Trophoblast cell (in vitro differentiated cells and primary cell): ENCODE data around the gene TCP11.

Experiments used
- DNase-seq, 2 donors: peaks; one replicate each; pipeline ENCODE4 v3.0.0-alpha.2; 2016
- H2AFZ ChIP-seq: 2 replicates; pipeline ENCODE4 v1.6.1; 2013; ENCODE audit warnings: low read length, moderate library complexity, mild to moderate bottlenecking; ENCODE audit not compliant: insufficient read depth, poor library complexity
- H2AK5ac ChIP-seq: 2 replicates; pipeline ENCODE4 v1.6.1; 2013; ENCODE audit warnings: mild to moderate bottlenecking, low read length
- H2BK120ac ChIP-seq: 2 replicates; pipeline ENCODE4 v1.6.1; 2013; ENCODE audit warnings: low read length, mild to moderate bottlenecking, moderate library complexity; ENCODE audit not compliant: insufficient read depth, poor library complexity
- H2BK12ac ChIP-seq: 2 replicates; pipeline ENCODE4 v1.6.1; 2013; ENCODE audit warnings: mild to moderate bottlenecking, low read length, moderate library complexity
- H2BK5ac ChIP-seq: 2 replicates; pipeline ENCODE4 v1.6.1; 2013; ENCODE audit warnings: low read length, low read depth, moderate library complexity, mild to moderate bottlenecking; ENCODE audit not compliant: poor library complexity
- H3K14ac ChIP-seq: 2 replicates; pipeline ENCODE4 v1.6.1; 2013; ENCODE audit warnings: mild to moderate bottlenecking, low read length
- H3K18ac ChIP-seq: 2 replicates; pipeline ENCODE4 v1.6.1; 2013; ENCODE audit warnings: mild to moderate bottlenecking, low read length
- H3K23ac ChIP-seq: 2 replicates; pipeline ENCODE4 v1.6.1; 2013; ENCODE audit warnings: low read length
- H3K27ac ChIP-seq: 2 replicates; pipeline ENCODE4 v1.5.1; 2013; ENCODE audit warnings: low read depth, mild to moderate bottlenecking, inconsistent platforms, low read length, moderate library complexity
- H3K27me3 ChIP-seq: 2 replicates; pipeline ENCODE4 v1.6.1; 2013; ENCODE audit warnings: inconsistent platforms, mild to moderate bottlenecking, low read length, moderate library complexity; ENCODE audit not compliant: insufficient read depth
- H3K36me3 ChIP-seq, 2 experiments: 1 replicate in 1 of 2; 2 replicates in 1 of 2; pipeline ENCODE4 v1.6.1; 2013; ENCODE audit warnings: low read length in 2 of 2, mild to moderate bottlenecking in 2 of 2, moderate library complexity in 1 of 2; ENCODE audit not compliant: insufficient read depth in 2 of 2, control insufficient read depth in 1 of 2
- H3K4ac ChIP-seq: 2 replicates; pipeline ENCODE4 v1.6.1; 2013; ENCODE audit warnings: low read depth, mild to moderate bottlenecking, low read length, moderate library complexity
- H3K4me1 ChIP-seq, 2 experiments: 1 replicate in 1 of 2; 2 replicates in 1 of 2; pipeline ENCODE4 v1.6.1; 2013; ENCODE audit warnings: low read length in 2 of 2, mild to moderate bottlenecking in 2 of 2, moderate library complexity in 1 of 2; ENCODE audit not compliant: insufficient read depth in 2 of 2, control insufficient read depth in 1 of 2
- H3K4me2 ChIP-seq: 2 replicates; pipeline ENCODE4 v1.6.1; 2013; ENCODE audit warnings: inconsistent platforms, mild to moderate bottlenecking, low read length, moderate library complexity
- H3K4me3 ChIP-seq: 2 replicates; pipeline ENCODE4 v1.5.1; 2013; ENCODE audit warnings: mild to moderate bottlenecking, low read depth, low read length, inconsistent platforms
- H3K79me1 ChIP-seq: one replicate; pipeline ENCODE4 v1.6.1; 2013; ENCODE audit warnings: low read length
- H3K79me2 ChIP-seq: 2 replicates; pipeline ENCODE4 v1.6.1; 2013; ENCODE audit warnings: low read length, mild to moderate bottlenecking; ENCODE audit not compliant: control insufficient read depth, insufficient read depth, poor library complexity
- H3K9ac ChIP-seq: 2 replicates; pipeline ENCODE4 v1.6.1; 2013; ENCODE audit warnings: mild to moderate bottlenecking, low read length
- H3K9me3 ChIP-seq: 2 replicates; pipeline ENCODE4 v1.6.1; 2013; ENCODE audit warnings: low read depth, mild to moderate bottlenecking, control low read depth, inconsistent platforms, low read length; ENCODE audit not compliant: insufficient read depth
- H4K12ac ChIP-seq: 2 replicates; pipeline ENCODE4 v1.6.1; 2013; ENCODE audit warnings: low read depth, mild to moderate bottlenecking, low read length, moderate library complexity
- H4K8ac ChIP-seq: 2 replicates; pipeline ENCODE4 v1.6.1; 2013; ENCODE audit warnings: low read depth, mild to moderate bottlenecking, low read length, moderate library complexity
- H4K91ac ChIP-seq: one replicate; pipeline ENCODE4 v1.6.1; 2013; ENCODE audit warnings: low read depth, mild to moderate bottlenecking, low read length, moderate library complexity
- WGBS: extraction: QIAGEN DNeasy Blood & Tissue Kit; methylation state at CpG from one replicate; pipeline ENCODE4 v1.1.7; 2013; ENCODE audit warnings: missing lambda C conversion rate; ENCODE audit not compliant: insufficient read length, insufficient coverage; ENCODE audit errors: extremely low coverage; 5-methylcytosine and 5-hydroxymethylcytosine counted together

The TCP11 gene

GRCh38 chr6:35142588-35143569 lies 1.7 kb upstream of the TCP11 start:
- no peaks in the 10 kb centered on the region for H3K27me3 ChIP-seq
- DNase-seq = no peak
- H3K27ac ChIP-seq = no peak overlapping the region
- H3K79me2 ChIP-seq = no peaks in the 10 kb centered on the region
- no peak overlapping the region for H2BK12ac ChIP-seq
- H3K9me3 ChIP-seq = peaks cover 3% of the 10 kb centered on the region
- H3K4ac ChIP-seq = no peak overlapping the region
- no peak overlapping the region for H2BK120ac ChIP-seq
- WGBS = no CpG with 5 or more reads among the region's 5 CpGs
- H3K18ac ChIP-seq = no peak overlapping the region
- H3K4me3 ChIP-seq = no peak overlapping the region
- no peak overlapping the region for H2BK5ac ChIP-seq
- no peak overlapping the region for H3K4me2 ChIP-seq
- H4K91ac ChIP-seq = no peak overlapping the region
- no peaks in the 10 kb centered on the region for H3K79me1 ChIP-seq
- H3K14ac ChIP-seq = no peak overlapping the region
- H3K23ac ChIP-seq = no peak overlapping the region
- no peak overlapping the region for H4K12ac ChIP-seq
- H3K9ac ChIP-seq = no peak overlapping the region
- no peaks in the 10 kb centered on the region for H3K36me3 ChIP-seq
- no peak overlapping the region for H2AFZ ChIP-seq
- no peak overlapping the region for H4K8ac ChIP-seq
- H2AK5ac ChIP-seq = no peak overlapping the region
- peaks cover 0 to 1% of the 10 kb centered on the region in 2 experiments for H3K4me1 ChIP-seq

GRCh38 chr6:35140639-35141006 lies 516 bp downstream of the TCP11 start:
- Histone ChIP-seq H3K79me2 (no peaks in the 10 kb centered on the region), H4K91ac (no peak overlapping the region), H3K4me1 (no peaks in the 10 kb centered on the region), H3K79me1 (no peaks in the 10 kb centered on the region), H3K4me3 (no peak overlapping the region), H2AFZ (no peak overlapping the region), H3K9ac (no peak overlapping the region), H4K12ac (no peak overlapping the region), H3K23ac (no peak overlapping the region), H3K4ac (no peak overlapping the region), H2BK5ac (no peak overlapping the region), H2BK12ac (no peak overlapping the region), H4K8ac (no peak overlapping the region), H3K27ac (no peak overlapping the region), H3K4me2 (no peak overlapping the region), H3K14ac (no peak overlapping the region), H3K36me3 (no peaks in the 10 kb centered on the region), H2BK120ac (no peak overlapping the region), H3K18ac (no peak overlapping the region), H3K9me3 (peaks cover 2% of the 10 kb centered on the region), H2AK5ac (no peak overlapping the region), H3K27me3 (no peaks in the 10 kb centered on the region)
- DNase-seq = no peak
- WGBS = no CpG with 5 or more reads among the region's 15 CpGs

- no peak overlapping the region for H2BK5ac ChIP-seq
- H2BK120ac ChIP-seq = no peak overlapping the region
- no peak overlapping the region for H3K23ac ChIP-seq
- no peaks in the 10 kb centered on the region for H3K79me1 ChIP-seq
- H3K4me3 ChIP-seq = no peak overlapping the region
- no peak overlapping the region for H3K4ac ChIP-seq
- H4K91ac ChIP-seq = no peak overlapping the region
- H3K14ac ChIP-seq = no peak overlapping the region
- H2AK5ac ChIP-seq = no peak overlapping the region
- H3K4me1 ChIP-seq = no peaks in the 10 kb centered on the region
- WGBS = no CpG with 5 or more reads among the region's 17 CpGs
- peak; percentile 36 to 85 for DNase-seq
- H3K27ac ChIP-seq = no peak overlapping the region
- no peaks in the 10 kb centered on the region for H3K79me2 ChIP-seq
- H3K9ac ChIP-seq = no peak overlapping the region
- no peaks in the 10 kb centered on the region for H3K36me3 ChIP-seq
- no peak overlapping the region for H2AFZ ChIP-seq
- H2BK12ac ChIP-seq = no peak overlapping the region
- no peaks in the 10 kb centered on the region for H3K27me3 ChIP-seq
- no peak overlapping the region for H4K8ac ChIP-seq
- no peak overlapping the region for H3K18ac ChIP-seq
- peak overlapping the region; percentile 5 for H3K4me2 ChIP-seq
- no peak overlapping the region for H4K12ac ChIP-seq
- H3K9me3 ChIP-seq = peaks cover 2% of the 10 kb centered on the region
Observed at GRCh38 chr6:35139924-35140638, 1.1 kb downstream of the TCP11 start.

- H2AK5ac ChIP-seq = no peak overlapping the region
- H3K18ac ChIP-seq = no peak overlapping the region
- no peaks in the 10 kb centered on the region for H3K27me3 ChIP-seq
- H3K4me3 ChIP-seq = no peak overlapping the region
- no CpG with 5 or more reads among the region's 2 CpGs for WGBS
- H2AFZ ChIP-seq = no peak overlapping the region
- H4K8ac ChIP-seq = no peak overlapping the region
- H3K4me1 ChIP-seq = no peaks in the 10 kb centered on the region
- no peak overlapping the region for H3K27ac ChIP-seq
- H3K4me2 ChIP-seq = no peak overlapping the region
- H2BK5ac ChIP-seq = no peak overlapping the region
- H2BK120ac ChIP-seq = no peak overlapping the region
- H4K91ac ChIP-seq = no peak overlapping the region
- peaks cover 2% of the 10 kb centered on the region for H3K9me3 ChIP-seq
- H3K36me3 ChIP-seq = no peaks in the 10 kb centered on the region
- H3K79me2 ChIP-seq = no peaks in the 10 kb centered on the region
- no peaks in the 10 kb centered on the region for H3K79me1 ChIP-seq
- no peak overlapping the region for H3K14ac ChIP-seq
- H3K23ac ChIP-seq = no peak overlapping the region
- H3K4ac ChIP-seq = no peak overlapping the region
- no peak overlapping the region for H3K9ac ChIP-seq
- DNase-seq = no peak
- no peak overlapping the region for H4K12ac ChIP-seq
- no peak overlapping the region for H2BK12ac ChIP-seq
Observed at GRCh38 chr6:35139470-35139869, 1.7 kb downstream of the TCP11 start.
